Keratinocyte (primary cell): ENCODE data around the gene PPP6C. TPM values are rescaled to one million over a fixed set of nuclear protein-coding genes. Genes with fewer than 3 reads are reported as not detected.

Experiments used
- DNase-seq: peaks from one replicate; pipeline ENCODE4 v3.0.0-alpha.2; 2011; ENCODE audit warnings: low read depth, missing footprints, low spot score
- FAIRE-seq: peaks from 2 replicates; lab custom pipeline; 2011; peaks lifted over from hg19 to GRCh38; lab: Jason Lieb, UNC
- H2AFZ ChIP-seq: 2 replicates; pipeline ENCODE4 v1.6.0; 2012; ENCODE audit warnings: low read length, control low read depth, inconsistent platforms; ENCODE audit not compliant: control insufficient read depth
- H3K27ac ChIP-seq: 2 replicates; pipeline ENCODE4 v1.5.1; 2011; ENCODE audit warnings: low read length; ENCODE audit not compliant: control insufficient read depth, insufficient read depth
- H3K27me3 ChIP-seq: 3 replicates; pipeline ENCODE4 v1.6.0; 2011; ENCODE audit warnings: low read length; ENCODE audit not compliant: control insufficient read depth, insufficient read depth; ENCODE audit errors: extremely low read depth
- H3K36me3 ChIP-seq, 2 experiments: 2 replicates in 1 of 2; 3 replicates in 1 of 2; pipeline ENCODE4 v1.5.1; 2011; ENCODE audit warnings: low read length in 2 of 2, mild to moderate bottlenecking in 1 of 2; ENCODE audit not compliant: control insufficient read depth in 2 of 2, insufficient read depth in 2 of 2; ENCODE audit errors: extremely low read depth in 1 of 2
- H3K4me1 ChIP-seq: 3 replicates; pipeline ENCODE4 v1.5.1; 2011; ENCODE audit warnings: low read length; ENCODE audit not compliant: control insufficient read depth, insufficient read depth; ENCODE audit errors: extremely low read depth
- H3K4me2 ChIP-seq: 3 replicates; pipeline ENCODE4 v1.6.0; 2011; ENCODE audit warnings: low read depth, low read length; ENCODE audit not compliant: control insufficient read depth, insufficient read depth; ENCODE audit errors: extremely low read depth
- H3K4me3 ChIP-seq, 3 experiments: fragments of 200-600 bp in 1 of 3; sonication (generic) in 1 of 3; 2 replicates in 2 of 3; 3 replicates in 1 of 3; pipeline ENCODE4 v1.5.1; 2011 to 2016; ENCODE audit warnings: low read length in 3 of 3, mild to moderate bottlenecking in 3 of 3, control low read depth in 2 of 3, inconsistent platforms in 1 of 3, low read depth in 1 of 3, mixed read lengths in 1 of 3, mixed run types in 1 of 3, moderate library complexity in 1 of 3; ENCODE audit not compliant: control insufficient read depth in 2 of 3, insufficient read depth in 2 of 3; ENCODE audit errors: extremely low read depth in 1 of 3
- H3K79me2 ChIP-seq: 2 replicates; pipeline ENCODE4 v1.6.0; 2012; ENCODE audit warnings: low read length; ENCODE audit not compliant: control insufficient read depth, insufficient read depth
- H3K9ac ChIP-seq: 3 replicates; pipeline ENCODE4 v1.6.0; 2011; ENCODE audit warnings: low read length; ENCODE audit not compliant: control insufficient read depth, insufficient read depth; ENCODE audit errors: extremely low read depth
- H3K9me1 ChIP-seq: 3 replicates; pipeline ENCODE4 v1.6.0; 2011; ENCODE audit warnings: low read length; ENCODE audit not compliant: control insufficient read depth, insufficient read depth; ENCODE audit errors: extremely low read depth
- H3K9me3 ChIP-seq: 2 replicates; pipeline ENCODE4 v1.5.1; 2012; ENCODE audit warnings: low read depth, low read length; ENCODE audit not compliant: control insufficient read depth
- H4K20me1 ChIP-seq: 3 replicates; pipeline ENCODE4 v1.6.0; 2011; ENCODE audit warnings: low read length; ENCODE audit not compliant: control insufficient read depth, insufficient read depth; ENCODE audit errors: extremely low read depth
- CTCF ChIP-seq, 3 experiments: IDR thresholded peaks in 1 of 3; conservative IDR thresholded peaks in 1 of 3; optimal IDR thresholded peaks in 1 of 3; 2 replicates in 2 of 3; 3 replicates in 1 of 3; pipeline versions ENCODE3 to v1.5.1; 2011; ENCODE audit warnings: low read length in 3 of 3, mild to moderate bottlenecking in 3 of 3, moderate library complexity in 2 of 3, control low read depth in 1 of 3, inconsistent platforms in 1 of 3; ENCODE audit not compliant: insufficient read depth in 2 of 3; ENCODE audit errors: extremely low read depth in 1 of 3
- EZH2 ChIP-seq: IDR thresholded peaks from one replicate; pipeline ENCODE4 v1.6.1; 2012; ENCODE audit warnings: inconsistent platforms, mild to moderate bottlenecking, low read length, moderate library complexity
- dilution Hi-C: fragments of 300-500 bp; cut with MboI; formaldehyde crosslinking; loops from one replicate; pipeline ENCODE4 v1.7.0; 2020; ENCODE audit warnings: low sequenced_read_pairs; ENCODE audit not compliant: extremely low pct_ligation_motif_present
- polyA plus RNA-seq, 5 experiments: library from polyadenylated mRNA; depleted of rRNA in 3 of 5; stranded (reverse) in 3 of 5; stranded (forward) in 1 of 5; unstranded in 1 of 5; fragments of >200 nt; gene quantifications; 1 replicate in 1 of 5; 2 replicates in 3 of 5; 3 replicates in 1 of 5; pipeline versions ENCODE4 v1.2.1 to v1.2.3, GENCODE V29; 2011 to 2012; ENCODE audit warnings: missing spikeins in 2 of 5, low read depth in 1 of 5, low replicate concordance in 1 of 5

PPP6C gene
- polyA plus RNA-seq, 1 donor (not counting 4 experiments of a cell fraction or from before 2014, with no cell fraction given), result 35.9 TPM

- Histone ChIP-seq H3K36me3 (peaks cover 0 to 3% of the 10 kb centered on the region in 2 experiments), H2AFZ (peak overlapping the region; percentile 97), H3K9me1 (no peaks in the 10 kb centered on the region), H3K4me1 (peaks cover 21% of the 10 kb centered on the region), H3K27me3 (no peaks in the 10 kb centered on the region), H3K4me2 (peak overlapping the region; percentile 100), H3K79me2 (peaks cover 39% of the 10 kb centered on the region), H4K20me1 (no peaks in the 10 kb centered on the region), H3K9me3 (no peaks in the 10 kb centered on the region), H3K9ac (peak overlapping the region; percentile 96), H3K4me3 (peak overlapping the region; percentile 95 to 99 (median 97)), H3K27ac (peak overlapping the region; percentile 90)
- TF ChIP-seq CTCF (optimal IDR thresholded peaks at IDR 0.05 in 1 of 3, IDR thresholded peaks at IDR 0.05 in 1 of 3, conservative IDR thresholded peaks at IDR 0.05 in 1 of 3; ENCODE audit: extremely low read depth in 1 of 3, insufficient read depth in 2 of 3, low read length in 3 of 3), result no peak
- TF ChIP-seq EZH2, result no peak
- FAIRE-seq (no peak), DNase-seq (no peak)
- dilution Hi-C loops, result no loop called here
Measured at GRCh38 chr9:125190361-125190801, 778 bp upstream of the PPP6C start.

DNA sequence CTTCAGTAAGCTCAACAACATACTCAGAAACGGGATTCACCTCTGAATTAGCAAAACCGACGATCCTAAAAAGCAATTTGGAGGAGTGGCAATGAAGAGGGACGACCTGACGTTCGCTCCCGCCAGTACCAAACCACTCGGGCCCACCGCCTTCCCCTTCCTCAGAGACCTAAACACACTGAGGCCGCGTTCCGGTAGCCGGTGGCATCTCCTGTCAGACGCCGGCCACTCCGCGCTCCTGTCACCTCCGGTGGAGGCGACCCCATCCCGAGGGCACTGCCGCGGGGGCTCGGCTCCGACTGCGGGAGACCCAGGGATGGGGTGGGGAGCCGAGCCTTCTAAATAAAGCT, 617 bp downstream of the PPP6C start:
- Histone ChIP-seq H3K79me2 (peaks cover 53% of the 10 kb centered on the region), H3K27ac (peak overlapping the region; percentile 90), H3K27me3 (no peaks in the 10 kb centered on the region), H3K9me3 (no peaks in the 10 kb centered on the region), H3K9me1 (no peaks in the 10 kb centered on the region), H3K4me2 (peak overlapping the region; percentile 66), H3K9ac (peak overlapping the region; percentile 96), H2AFZ (peak overlapping the region; percentile 91), H3K4me3 (peak overlapping the region; percentile 95 to 99 (median 97)), H3K4me1 (peaks cover 21% of the 10 kb centered on the region), H3K36me3 (peaks cover 0 to 3% of the 10 kb centered on the region in 2 experiments), H4K20me1 (no peaks in the 10 kb centered on the region)
- no peak for DNase-seq
- TF ChIP-seq CTCF (optimal IDR thresholded peaks at IDR 0.05 in 1 of 3, IDR thresholded peaks at IDR 0.05 in 1 of 3, conservative IDR thresholded peaks at IDR 0.05 in 1 of 3; ENCODE audit: extremely low read depth in 1 of 3, insufficient read depth in 2 of 3, low read length in 3 of 3) (no peak), EZH2 (no peak)
- no peak for FAIRE-seq
- dilution Hi-C loops, result no loop called here
